CD14-positive monocyte (primary cell): ENCODE data around the gene PXDC1. TPM values are rescaled to one million over a fixed set of nuclear protein-coding genes. Genes with fewer than 3 reads are reported as not detected.

ENCODE experiments used
- DNase-seq, 3 donors: peaks; one replicate each; pipeline ENCODE4 v3.0.0-alpha.2; 2011 to 2022
- H2AFZ ChIP-seq: 2 replicates; pipeline ENCODE4 v1.6.0; 2012; ENCODE audit warnings: mild to moderate bottlenecking, low read depth, low read length, inconsistent platforms; ENCODE audit not compliant: insufficient read depth, poor library complexity, severe bottlenecking
- H3K27ac ChIP-seq, 2 donors: 1 replicate in 1 of 2; 2 replicates in 1 of 2; pipeline ENCODE4 v1.5.1; 2012 to 2013; ENCODE audit warnings: low read length in 2 of 2, control low read depth in 1 of 2, inconsistent platforms in 1 of 2, low read depth in 1 of 2, mild to moderate bottlenecking in 1 of 2
- H3K27me3 ChIP-seq, 2 donors: one replicate each; pipeline versions ENCODE4 v1.6.0 to v1.6.1; 2011 to 2013; ENCODE audit warnings: low read length in 2 of 2; ENCODE audit not compliant: control insufficient read depth in 2 of 2, insufficient read depth in 2 of 2
- H3K36me3 ChIP-seq, 2 donors: replicated peaks in 1 of 2; 1 replicate in 1 of 2; 2 replicates in 1 of 2; pipeline versions ENCODE4 v1.5.1 to v1.6.1; 2012 to 2013; ENCODE audit warnings: low read length in 2 of 2, control low read depth in 1 of 2, inconsistent platforms in 1 of 2, mild to moderate bottlenecking in 1 of 2; ENCODE audit not compliant: insufficient read depth in 2 of 2, control insufficient read depth in 1 of 2
- H3K4me1 ChIP-seq, 2 donors: 1 replicate in 1 of 2; 2 replicates in 1 of 2; pipeline versions ENCODE4 v1.5.1 to v1.6.1; 2012 to 2013; ENCODE audit warnings: low read length in 2 of 2, control low read depth in 1 of 2, inconsistent platforms in 1 of 2, mild to moderate bottlenecking in 1 of 2, moderate library complexity in 1 of 2; ENCODE audit not compliant: insufficient read depth in 2 of 2, control insufficient read depth in 1 of 2
- H3K4me2 ChIP-seq: replicated peaks from 2 replicates; pipeline ENCODE3; 2012; ENCODE audit warnings: low read length, moderate library complexity, mild to moderate bottlenecking; ENCODE audit not compliant: poor library complexity, severe bottlenecking; ENCODE audit errors: extremely low read depth
- H3K4me3 ChIP-seq, 3 experiments: fragments of 200-600 bp in 1 of 3; sonication (generic) in 1 of 3; replicated peaks in 1 of 3; 1 replicate in 2 of 3; 2 replicates in 1 of 3; pipeline ENCODE4 v1.5.1; 2011 to 2013; ENCODE audit warnings: low read length in 3 of 3, mild to moderate bottlenecking in 3 of 3, control low read depth in 2 of 3, low read depth in 2 of 3, inconsistent platforms in 1 of 3, moderate library complexity in 1 of 3
- H3K79me2 ChIP-seq: 2 replicates; pipeline ENCODE4 v1.6.0; 2012; ENCODE audit warnings: mild to moderate bottlenecking, control low read depth, inconsistent platforms, low read length, moderate library complexity; ENCODE audit not compliant: insufficient read depth
- H3K9ac ChIP-seq: 2 replicates; pipeline ENCODE4 v1.6.0; 2017; ENCODE audit warnings: low read length, mild to moderate bottlenecking; ENCODE audit not compliant: insufficient read depth, poor library complexity, severe bottlenecking
- H3K9me3 ChIP-seq, 2 donors: replicated peaks in 1 of 2; 1 replicate in 1 of 2; 2 replicates in 1 of 2; pipeline versions ENCODE4 v1.5.1 to v1.6.1; 2012 to 2013; ENCODE audit warnings: low read length in 2 of 2, control low read depth in 1 of 2; ENCODE audit not compliant: control insufficient read depth in 1 of 2, insufficient read depth in 1 of 2
- H4K20me1 ChIP-seq: 2 replicates; pipeline ENCODE4 v1.6.0; 2012; ENCODE audit warnings: mild to moderate bottlenecking, low read length, control low read depth, moderate library complexity; ENCODE audit not compliant: insufficient read depth
- H3K27ac Mint-ChIP-seq, 7 donors: one replicate each; pipeline ENCODE4 v1.8.0; 2020; ENCODE audit warnings: mild to moderate bottlenecking in 7 of 7, mixed read lengths in 7 of 7, moderate library complexity in 6 of 7, inconsistent platforms in 2 of 7
- H3K27me3 Mint-ChIP-seq, 3 donors: one replicate each; pipeline ENCODE4 v1.8.0; 2021 to 2022; ENCODE audit warnings: low read depth in 3 of 3, mild to moderate bottlenecking in 3 of 3, mixed read lengths in 3 of 3, moderate library complexity in 3 of 3, inconsistent platforms in 1 of 3
- H3K36me3 Mint-ChIP-seq, 2 donors: one replicate each; pipeline ENCODE4 v1.8.0; 2020; ENCODE audit warnings: mixed read lengths in 2 of 2, inconsistent platforms in 1 of 2, mild to moderate bottlenecking in 1 of 2
- H3K4me1 Mint-ChIP-seq: one replicate; pipeline ENCODE4 v1.8.0; 2020; ENCODE audit warnings: mild to moderate bottlenecking, mixed read lengths
- H3K4me3 Mint-ChIP-seq, 2 donors: one replicate each; pipeline ENCODE4 v1.8.0; 2020; ENCODE audit warnings: mild to moderate bottlenecking in 2 of 2, mixed read lengths in 2 of 2, moderate library complexity in 1 of 2
- H3K9me3 Mint-ChIP-seq, 7 donors: one replicate each; pipeline ENCODE4 v1.8.0; 2020 to 2022; ENCODE audit warnings: mixed read lengths in 7 of 7, mild to moderate bottlenecking in 6 of 7, moderate library complexity in 6 of 7, inconsistent platforms in 2 of 7
- WGBS: methylation state at CpG from one replicate; pipeline ENCODE4 v1.1.5; 2013; ENCODE audit warnings: missing lambda C conversion rate; ENCODE audit not compliant: insufficient coverage; 5-methylcytosine and 5-hydroxymethylcytosine counted together
- intact Hi-C, 2 donors: fragments of 100-400 bp; cut with micrococcal nuclease; formaldehyde crosslinking; loops; one replicate each; pipeline versions ENCODE4 v1.15.0 to v1.15.1; 2023
- polyA plus RNA-seq, 3 donors: library from polyadenylated mRNA; depleted of rRNA in 1 of 3; unstranded in 2 of 3; stranded (reverse) in 1 of 3; fragments of 300-500 nt in 2 of 3; fragments of >200 nt in 1 of 3; fragmentation: Illumina TruSeq in 2 of 3; gene quantifications; 1 replicate in 2 of 3; 2 replicates in 1 of 3; pipeline ENCODE4 v1.2.3, GENCODE V29; 2012 to 2021
- TF ChIP-seq, protein P1 (sequence below): fragments of 200-600 bp; IDR thresholded peaks from one replicate; pipeline ENCODE4 v1.8.0; 2022; ENCODE audit warnings: antibody characterized with exemption, mild to moderate bottlenecking

Gene PXDC1
- polyA plus RNA-seq, 3 donors, result 0.48 to 0.92 (median 0.55) TPM

DNA sequence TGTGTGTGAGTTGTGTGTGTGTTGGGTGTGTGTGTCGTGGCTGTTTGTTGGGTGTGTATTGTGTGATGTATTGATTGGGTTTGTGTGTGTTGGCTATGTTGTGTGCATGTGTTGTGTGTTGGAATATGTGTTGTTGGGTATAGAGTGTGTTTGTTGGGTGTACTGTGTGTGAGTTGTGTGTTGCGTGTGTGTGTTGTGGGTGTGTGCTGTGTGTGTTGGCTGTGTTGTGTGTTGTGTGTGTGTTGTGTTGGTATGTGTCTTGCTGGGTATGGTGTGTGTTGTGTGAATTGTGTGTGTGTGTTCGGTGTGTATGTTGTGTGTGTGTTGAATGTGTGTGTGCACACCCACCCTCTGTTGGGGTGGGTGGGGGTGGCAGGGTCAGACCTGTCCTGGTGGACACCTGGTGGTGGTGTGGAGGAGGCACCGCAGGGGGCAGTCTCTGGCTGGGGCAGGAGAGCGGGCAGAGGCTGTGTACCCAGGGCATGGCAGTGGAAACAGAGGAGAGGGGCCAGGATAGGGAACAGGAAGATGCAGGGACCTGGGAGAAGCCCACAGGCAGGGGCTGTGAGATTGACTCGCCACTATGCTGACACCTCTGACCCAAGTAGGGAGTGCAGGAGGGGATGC lies 25.5 kb upstream of the PXDC1 start:
- H3K27ac Mint-ChIP-seq, result no peak overlapping the region
- H3K4me3 ChIP-seq, result no peak overlapping the region
- H2AFZ ChIP-seq, result no peak overlapping the region

DNA sequence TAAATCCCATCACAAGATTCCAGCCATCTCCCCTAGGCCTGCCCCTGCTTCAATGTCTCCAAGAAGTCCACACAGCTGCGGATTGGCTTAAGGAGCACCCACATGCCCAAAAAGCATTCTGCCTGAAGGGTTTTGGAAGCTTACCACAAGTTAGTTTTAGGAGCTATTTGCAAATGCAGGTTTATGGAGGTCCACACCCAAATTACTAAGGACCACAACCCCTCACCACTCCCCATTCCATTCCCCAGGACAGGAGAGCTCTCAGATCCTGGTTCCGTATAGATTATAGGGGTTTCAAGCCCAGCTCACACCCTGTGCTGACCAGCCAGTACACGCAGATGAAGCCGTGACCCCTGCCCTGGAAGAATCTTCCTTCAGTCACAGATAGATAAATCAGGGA lies 24.3 kb upstream of the PXDC1 start:
- Histone ChIP-seq H3K36me3 (no peaks in the 10 kb centered on the region), H4K20me1 (no peaks in the 10 kb centered on the region), H3K9ac (no peak overlapping the region), H3K4me1 (no peaks in the 10 kb centered on the region), H3K4me2 (no peak overlapping the region), H2AFZ (no peak overlapping the region), H3K27me3 (no peaks in the 10 kb centered on the region), H3K9me3 (no peaks in the 10 kb centered on the region), H3K27ac (no peak overlapping the region), H3K4me3 (no peak overlapping the region), H3K79me2 (no peaks in the 10 kb centered on the region)
- Mint-ChIP-seq H3K9me3 (peaks cover 0 to 10% (median 5%) of the 10 kb centered on the region in 7 donors), H3K27me3 (peaks cover 3 to 6% (median 6%) of the 10 kb centered on the region in 3 donors), H3K27ac (peak overlapping the region in 1 of 7 donors; percentile 9), H3K4me3 (no peak overlapping the region), H3K36me3 (no peaks in the 10 kb centered on the region), H3K4me1 (no peaks in the 10 kb centered on the region)
- DNase-seq, result no peak
- TF ChIP-seq, protein P1, sequence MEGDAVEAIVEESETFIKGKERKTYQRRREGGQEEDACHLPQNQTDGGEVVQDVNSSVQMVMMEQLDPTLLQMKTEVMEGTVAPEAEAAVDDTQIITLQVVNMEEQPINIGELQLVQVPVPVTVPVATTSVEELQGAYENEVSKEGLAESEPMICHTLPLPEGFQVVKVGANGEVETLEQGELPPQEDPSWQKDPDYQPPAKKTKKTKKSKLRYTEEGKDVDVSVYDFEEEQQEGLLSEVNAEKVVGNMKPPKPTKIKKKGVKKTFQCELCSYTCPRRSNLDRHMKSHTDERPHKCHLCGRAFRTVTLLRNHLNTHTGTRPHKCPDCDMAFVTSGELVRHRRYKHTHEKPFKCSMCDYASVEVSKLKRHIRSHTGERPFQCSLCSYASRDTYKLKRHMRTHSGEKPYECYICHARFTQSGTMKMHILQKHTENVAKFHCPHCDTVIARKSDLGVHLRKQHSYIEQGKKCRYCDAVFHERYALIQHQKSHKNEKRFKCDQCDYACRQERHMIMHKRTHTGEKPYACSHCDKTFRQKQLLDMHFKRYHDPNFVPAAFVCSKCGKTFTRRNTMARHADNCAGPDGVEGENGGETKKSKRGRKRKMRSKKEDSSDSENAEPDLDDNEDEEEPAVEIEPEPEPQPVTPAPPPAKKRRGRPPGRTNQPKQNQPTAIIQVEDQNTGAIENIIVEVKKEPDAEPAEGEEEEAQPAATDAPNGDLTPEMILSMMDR, result no peak
- WGBS, result no CpG with 5 or more reads among the region's 4 CpGs
- intact Hi-C loops, result no loop called here

More for the DNA sequence above, 25.5 kb upstream of the PXDC1 start:
- Mint-ChIP-seq H3K36me3 (no peaks in the 10 kb centered on the region), H3K4me1 (no peaks in the 10 kb centered on the region), H3K9me3 (peaks cover 0 to 4% (median 3%) of the 10 kb centered on the region in 7 donors), H3K27me3 (peaks cover 0 to 3% (median 2%) of the 10 kb centered on the region in 3 donors), H3K4me3 (peak overlapping the region; percentile 11 to 49)
- no peaks in the 10 kb centered on the region for H3K4me1 ChIP-seq
- 88% methylated on average over 6 of the region's 6 CpGs for WGBS
- H3K27ac ChIP-seq, result no peak overlapping the region
- no peak overlapping the region for H3K4me2 ChIP-seq
- no peaks in the 10 kb centered on the region for H3K79me2 ChIP-seq
- H3K9ac ChIP-seq, result no peak overlapping the region
- H3K27me3 ChIP-seq, result no peaks in the 10 kb centered on the region
- no peaks in the 10 kb centered on the region for H3K36me3 ChIP-seq
- H4K20me1 ChIP-seq, result no peaks in the 10 kb centered on the region
- no peaks in the 10 kb centered on the region for H3K9me3 ChIP-seq
- intact Hi-C loops, result no loop called here
- DNase-seq, result no peak
- TF ChIP-seq, protein P1, result no peak
